GM12874 (cell line): ENCODE results near the gene MAGI2.

Source experiments
- CTCF ChIP-seq: IDR thresholded peaks from 2 replicates; pipeline ENCODE4 v1.5.1; 2011; ENCODE audit warnings: low read depth, mild to moderate bottlenecking, control low read depth, low read length, moderate library complexity; ENCODE audit not compliant: insufficient read depth

Gene MAGI2

GRCh38 chr7:78562191-78562590 is 891.3 kb downstream of the MAGI2 start:
- TF ChIP-seq CTCF, result no peak

GRCh38 chr7:78558566-78558965 is 894.9 kb downstream of the MAGI2 start:
- TF ChIP-seq CTCF, result no peak

- no peak for TF ChIP-seq CTCF
These were observed 909.5 kb downstream of the MAGI2 start for GRCh38 chr7:78543976-78544375.

GRCh38 chr7:78542981-78543380 is 910.5 kb downstream of the MAGI2 start:
- no peak for TF ChIP-seq CTCF

- TF ChIP-seq CTCF, result no peak
These were observed 910.9 kb downstream of the MAGI2 start for GRCh38 chr7:78542541-78542940.

- TF ChIP-seq CTCF, result no peak
These were observed 913.6 kb downstream of the MAGI2 start for GRCh38 chr7:78539825-78540224.

- no peak for TF ChIP-seq CTCF
These were observed 917.8 kb downstream of the MAGI2 start for GRCh38 chr7:78535655-78536054.

GRCh38 chr7:78530351-78530750 is 923.1 kb downstream of the MAGI2 start:
- no peak for TF ChIP-seq CTCF
